Measurements from ENCODE around the gene SH3BP5L. TPM values are rescaled to one million over a fixed set of nuclear protein-coding genes. Genes with fewer than 3 reads are reported as not detected.

Gene SH3BP5L
- total and polyA plus RNA-seq, 2 experiments from 2014 or later = 2.8 to 26.1 TPM

DNA sequence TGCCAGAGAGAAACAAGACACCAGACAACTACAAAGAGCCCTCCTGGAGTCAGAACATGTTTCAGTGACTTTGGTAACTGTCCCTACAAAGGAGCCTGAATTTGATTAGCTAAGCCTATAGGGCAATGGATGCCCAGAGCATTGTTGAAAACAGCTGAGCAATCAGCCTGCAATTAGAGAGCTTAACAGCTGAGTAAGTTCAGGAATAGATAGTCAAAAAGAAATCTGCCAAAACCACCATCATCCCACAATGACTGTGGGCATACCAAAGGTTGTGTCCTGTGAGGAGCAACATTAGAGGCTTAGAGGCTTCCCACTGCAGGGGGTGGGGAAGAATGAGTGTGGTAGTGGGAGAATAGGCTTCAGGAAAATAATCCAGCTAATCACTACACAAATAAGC is 32.1 kb downstream of the SH3BP5L start (continued):
- TF ChIP-seq, protein P1, sequence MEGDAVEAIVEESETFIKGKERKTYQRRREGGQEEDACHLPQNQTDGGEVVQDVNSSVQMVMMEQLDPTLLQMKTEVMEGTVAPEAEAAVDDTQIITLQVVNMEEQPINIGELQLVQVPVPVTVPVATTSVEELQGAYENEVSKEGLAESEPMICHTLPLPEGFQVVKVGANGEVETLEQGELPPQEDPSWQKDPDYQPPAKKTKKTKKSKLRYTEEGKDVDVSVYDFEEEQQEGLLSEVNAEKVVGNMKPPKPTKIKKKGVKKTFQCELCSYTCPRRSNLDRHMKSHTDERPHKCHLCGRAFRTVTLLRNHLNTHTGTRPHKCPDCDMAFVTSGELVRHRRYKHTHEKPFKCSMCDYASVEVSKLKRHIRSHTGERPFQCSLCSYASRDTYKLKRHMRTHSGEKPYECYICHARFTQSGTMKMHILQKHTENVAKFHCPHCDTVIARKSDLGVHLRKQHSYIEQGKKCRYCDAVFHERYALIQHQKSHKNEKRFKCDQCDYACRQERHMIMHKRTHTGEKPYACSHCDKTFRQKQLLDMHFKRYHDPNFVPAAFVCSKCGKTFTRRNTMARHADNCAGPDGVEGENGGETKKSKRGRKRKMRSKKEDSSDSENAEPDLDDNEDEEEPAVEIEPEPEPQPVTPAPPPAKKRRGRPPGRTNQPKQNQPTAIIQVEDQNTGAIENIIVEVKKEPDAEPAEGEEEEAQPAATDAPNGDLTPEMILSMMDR (conservative IDR thresholded peaks at IDR 0.05; ENCODE audit: low read depth in 2 of 2) = no peak

GRCh38 chr1:248792342-248792741 is 33.4 kb downstream of the SH3BP5L start:
- Histone ChIP-seq H3K27ac (ENCODE audit: low read depth) (no peak overlapping the region), H3K4me2 (no peak overlapping the region), H2AFZ (no peak overlapping the region), H3K4me3 (no peak overlapping the region), H3K36me3 (ENCODE audit: insufficient read depth) (no peaks in the 10 kb centered on the region), H3K79me2 (replicated peaks; ENCODE audit: insufficient read depth) (no peaks in the 10 kb centered on the region), H4K20me1 (replicated peaks; ENCODE audit: insufficient read depth) (no peaks in the 10 kb centered on the region), H3K9me2 (ENCODE audit: insufficient read depth) (no peaks in the 10 kb centered on the region), H3F3A (replicated peaks; ENCODE audit: low read depth) (no peaks in the 10 kb centered on the region), H3K27me3 (ENCODE audit: insufficient read depth) (no peaks in the 10 kb centered on the region), H3K4me1 (ENCODE audit: insufficient read depth) (no peaks in the 10 kb centered on the region)
- Mint-ChIP-seq H3K9me3 (peaks cover 92% of the 10 kb centered on the region), H3K27ac (no peak overlapping the region), H3K4me1 (no peaks in the 10 kb centered on the region), H3K36me3 (ENCODE audit: low read depth) (peaks cover 18% of the 10 kb centered on the region), H3K4me3 (no peak overlapping the region), H3K27me3 (ENCODE audit: insufficient read depth, low read depth, poor library complexity) (peaks cover 3% of the 10 kb centered on the region)
- no peak for TF ChIP-seq EZH2 (IDR thresholded peaks at IDR 0.05; ENCODE audit: low read depth, unreplicated experiment)
- TF ChIP-seq EZH2phosphoT487 (IDR thresholded peaks at IDR 0.05; ENCODE audit: unreplicated experiment) = no peak
- TF ChIP-seq ZNF331 (CRISPR knock-in tag; IDR thresholded peaks at IDR 0.05; ENCODE audit: low read depth) = no peak
- TF ChIP-seq, protein P2, sequence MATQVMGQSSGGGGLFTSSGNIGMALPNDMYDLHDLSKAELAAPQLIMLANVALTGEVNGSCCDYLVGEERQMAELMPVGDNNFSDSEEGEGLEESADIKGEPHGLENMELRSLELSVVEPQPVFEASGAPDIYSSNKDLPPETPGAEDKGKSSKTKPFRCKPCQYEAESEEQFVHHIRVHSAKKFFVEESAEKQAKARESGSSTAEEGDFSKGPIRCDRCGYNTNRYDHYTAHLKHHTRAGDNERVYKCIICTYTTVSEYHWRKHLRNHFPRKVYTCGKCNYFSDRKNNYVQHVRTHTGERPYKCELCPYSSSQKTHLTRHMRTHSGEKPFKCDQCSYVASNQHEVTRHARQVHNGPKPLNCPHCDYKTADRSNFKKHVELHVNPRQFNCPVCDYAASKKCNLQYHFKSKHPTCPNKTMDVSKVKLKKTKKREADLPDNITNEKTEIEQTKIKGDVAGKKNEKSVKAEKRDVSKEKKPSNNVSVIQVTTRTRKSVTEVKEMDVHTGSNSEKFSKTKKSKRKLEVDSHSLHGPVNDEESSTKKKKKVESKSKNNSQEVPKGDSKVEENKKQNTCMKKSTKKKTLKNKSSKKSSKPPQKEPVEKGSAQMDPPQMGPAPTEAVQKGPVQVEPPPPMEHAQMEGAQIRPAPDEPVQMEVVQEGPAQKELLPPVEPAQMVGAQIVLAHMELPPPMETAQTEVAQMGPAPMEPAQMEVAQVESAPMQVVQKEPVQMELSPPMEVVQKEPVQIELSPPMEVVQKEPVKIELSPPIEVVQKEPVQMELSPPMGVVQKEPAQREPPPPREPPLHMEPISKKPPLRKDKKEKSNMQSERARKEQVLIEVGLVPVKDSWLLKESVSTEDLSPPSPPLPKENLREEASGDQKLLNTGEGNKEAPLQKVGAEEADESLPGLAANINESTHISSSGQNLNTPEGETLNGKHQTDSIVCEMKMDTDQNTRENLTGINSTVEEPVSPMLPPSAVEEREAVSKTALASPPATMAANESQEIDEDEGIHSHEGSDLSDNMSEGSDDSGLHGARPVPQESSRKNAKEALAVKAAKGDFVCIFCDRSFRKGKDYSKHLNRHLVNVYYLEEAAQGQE (IDR thresholded peaks at IDR 0.05; ENCODE audit: unreplicated experiment) = no peak
- DNase-seq (ENCODE audit: low spot score) (no peak), ATAC-seq (no peak)

DNA sequence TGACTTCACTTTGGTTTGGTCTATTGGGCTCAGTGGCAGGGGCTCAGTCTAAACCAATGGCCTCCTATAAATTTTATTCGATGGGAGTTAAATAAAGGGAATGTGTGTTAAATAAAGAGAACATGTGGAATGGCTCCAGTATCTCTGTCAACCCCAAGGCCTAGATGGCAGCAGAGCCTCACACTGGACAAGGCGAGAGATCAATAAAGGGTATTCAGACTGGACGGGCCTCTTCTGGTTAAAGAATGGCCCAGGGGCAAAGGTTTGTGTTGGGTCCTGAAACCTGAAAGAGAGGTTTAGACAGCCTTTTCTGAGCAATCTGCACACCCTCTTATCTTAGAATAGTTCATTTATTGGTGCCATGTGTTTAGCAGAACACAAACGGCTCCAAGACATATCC is 34.7 kb downstream of the SH3BP5L start:
- Mint-ChIP-seq H3K36me3 (ENCODE audit: low read depth) (peaks cover 14% of the 10 kb centered on the region), H3K4me3 (no peak overlapping the region), H3K9me3 (peaks cover 92% of the 10 kb centered on the region), H3K27ac (no peak overlapping the region), H3K4me1 (no peaks in the 10 kb centered on the region), H3K27me3 (ENCODE audit: insufficient read depth, low read depth, poor library complexity) (peaks cover 5% of the 10 kb centered on the region)
- no peaks in the 10 kb centered on the region for H3K36me3 ChIP-seq (ENCODE audit: insufficient read depth)
- H3K79me2 ChIP-seq (replicated peaks; ENCODE audit: insufficient read depth) = no peaks in the 10 kb centered on the region
- no peak overlapping the region for H3K4me3 ChIP-seq
- no peak overlapping the region for H2AFZ ChIP-seq
- no peaks in the 10 kb centered on the region for H4K20me1 ChIP-seq (replicated peaks; ENCODE audit: insufficient read depth)
- no peak for ATAC-seq
- no peaks in the 10 kb centered on the region for H3K4me1 ChIP-seq (ENCODE audit: insufficient read depth)
- no peak overlapping the region for H3K4me2 ChIP-seq
- DNase-seq (ENCODE audit: low spot score) = no peak
- H3F3A ChIP-seq (replicated peaks; ENCODE audit: low read depth) = no peaks in the 10 kb centered on the region
- no peaks in the 10 kb centered on the region for H3K27me3 ChIP-seq (ENCODE audit: insufficient read depth)
- no peaks in the 10 kb centered on the region for H3K9me2 ChIP-seq (ENCODE audit: insufficient read depth)
- no peak overlapping the region for H3K27ac ChIP-seq (ENCODE audit: low read depth)
- TF ChIP-seq, protein P1 (conservative IDR thresholded peaks at IDR 0.05; ENCODE audit: low read depth in 2 of 2) = no peak
- no peak for TF ChIP-seq STAT1 (IDR thresholded peaks at IDR 0.05; ENCODE audit: unreplicated experiment)
- no peak for TF ChIP-seq CREB1 (CRISPR knock-in tag; IDR thresholded peaks at IDR 0.05; ENCODE audit: low read depth)
- TF ChIP-seq, protein P2 (IDR thresholded peaks at IDR 0.05; ENCODE audit: unreplicated experiment) = no peak
- TF ChIP-seq, protein P3, sequence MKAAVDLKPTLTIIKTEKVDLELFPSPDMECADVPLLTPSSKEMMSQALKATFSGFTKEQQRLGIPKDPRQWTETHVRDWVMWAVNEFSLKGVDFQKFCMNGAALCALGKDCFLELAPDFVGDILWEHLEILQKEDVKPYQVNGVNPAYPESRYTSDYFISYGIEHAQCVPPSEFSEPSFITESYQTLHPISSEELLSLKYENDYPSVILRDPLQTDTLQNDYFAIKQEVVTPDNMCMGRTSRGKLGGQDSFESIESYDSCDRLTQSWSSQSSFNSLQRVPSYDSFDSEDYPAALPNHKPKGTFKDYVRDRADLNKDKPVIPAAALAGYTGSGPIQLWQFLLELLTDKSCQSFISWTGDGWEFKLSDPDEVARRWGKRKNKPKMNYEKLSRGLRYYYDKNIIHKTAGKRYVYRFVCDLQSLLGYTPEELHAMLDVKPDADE (IDR thresholded peaks at IDR 0.05) = no peak
- no peak for TF ChIP-seq EZH2phosphoT487 (IDR thresholded peaks at IDR 0.05; ENCODE audit: unreplicated experiment)
- TF ChIP-seq POLR2AphosphoS5 (IDR thresholded peaks at IDR 0.05; ENCODE audit: low read depth) = no peak

Measured in GM23338 (cell line).